ENCODE results near the gene MYO3B.
"Not testable (repeated sequence)": the region's sequence is repeated elsewhere in the genome, so short reads cannot be mapped to it uniquely, and the experiment has no call there.

The MYO3B gene

DNA sequence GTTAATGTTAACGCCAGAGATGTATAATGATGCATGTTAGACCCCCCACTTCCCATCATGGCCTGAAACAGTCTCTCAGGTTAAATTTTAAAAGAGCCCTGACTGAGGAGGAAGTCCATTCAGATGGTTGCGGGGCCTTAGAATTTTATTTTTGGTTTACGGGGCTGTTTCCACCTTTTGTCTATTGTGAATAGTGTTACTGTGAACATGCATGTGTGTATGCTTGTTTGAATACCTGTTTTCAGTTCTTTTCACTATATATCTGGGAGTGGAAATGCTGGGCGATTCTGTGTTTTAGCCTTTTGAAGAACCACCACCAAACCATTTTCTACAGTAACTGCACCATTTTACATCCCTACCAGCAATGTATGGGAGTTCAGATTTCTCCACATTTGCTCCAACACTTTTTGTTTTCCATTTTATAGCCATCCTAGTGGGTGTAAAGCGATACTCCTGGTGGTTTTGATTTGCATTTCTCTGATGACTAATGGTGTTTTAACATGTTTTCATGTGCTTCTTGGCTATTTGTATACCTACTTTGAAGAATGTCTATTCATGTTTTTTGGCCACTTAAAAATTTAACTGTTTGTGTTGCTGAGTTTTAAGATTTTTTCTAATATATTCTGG lies 133.0 kb downstream of the MYO3B start:
- DNase-seq, result no peak

DNA sequence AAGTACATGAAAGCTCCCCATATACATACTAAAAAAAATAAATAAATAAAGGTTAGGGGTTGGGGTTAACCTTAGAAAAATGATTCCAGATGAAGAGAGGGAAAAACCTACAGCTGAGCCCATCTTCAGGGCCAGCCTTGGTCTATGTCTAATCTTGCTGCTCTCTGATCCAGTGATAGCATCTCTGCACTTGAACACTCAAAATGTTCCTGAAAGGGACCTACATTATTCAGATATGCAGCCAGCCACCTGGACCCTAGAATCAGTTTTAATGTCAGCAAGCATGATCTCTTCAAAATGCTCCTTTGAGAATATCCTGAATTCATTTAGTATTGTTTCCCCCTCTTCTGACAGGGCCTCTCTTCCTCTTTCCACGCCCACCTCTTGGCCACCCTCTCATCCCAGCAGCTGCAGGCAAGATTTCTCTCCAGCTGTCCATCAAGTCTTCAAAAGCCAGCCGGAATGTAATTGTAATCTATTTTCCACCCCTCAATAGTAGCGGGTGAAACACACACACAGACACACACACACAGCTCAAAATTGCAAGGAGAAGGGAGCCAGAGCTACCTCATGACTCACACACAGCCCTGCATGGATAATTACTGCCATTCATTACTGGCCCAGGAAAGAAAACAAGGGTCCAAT lies 135.5 kb downstream of the MYO3B start:
- DNase-seq, result no peak

DNA sequence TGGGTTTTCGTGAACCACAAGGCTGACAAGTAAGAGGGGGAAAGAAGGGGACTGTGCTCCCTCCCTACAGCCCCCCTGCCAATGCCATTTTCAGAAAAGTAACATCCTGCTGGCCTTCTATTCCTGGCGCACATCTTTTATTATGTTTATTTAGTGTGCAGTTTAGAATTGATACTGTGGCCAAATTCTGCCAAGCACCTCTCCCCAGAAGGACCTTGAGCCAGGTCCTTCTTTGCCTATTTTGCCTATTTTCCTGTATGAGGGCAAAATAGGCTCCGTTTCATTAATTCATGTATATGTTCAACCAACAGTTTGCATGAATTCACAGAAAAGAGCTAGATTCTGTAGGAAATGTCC lies 136.0 kb downstream of the MYO3B start:
- no peak for DNase-seq

DNA sequence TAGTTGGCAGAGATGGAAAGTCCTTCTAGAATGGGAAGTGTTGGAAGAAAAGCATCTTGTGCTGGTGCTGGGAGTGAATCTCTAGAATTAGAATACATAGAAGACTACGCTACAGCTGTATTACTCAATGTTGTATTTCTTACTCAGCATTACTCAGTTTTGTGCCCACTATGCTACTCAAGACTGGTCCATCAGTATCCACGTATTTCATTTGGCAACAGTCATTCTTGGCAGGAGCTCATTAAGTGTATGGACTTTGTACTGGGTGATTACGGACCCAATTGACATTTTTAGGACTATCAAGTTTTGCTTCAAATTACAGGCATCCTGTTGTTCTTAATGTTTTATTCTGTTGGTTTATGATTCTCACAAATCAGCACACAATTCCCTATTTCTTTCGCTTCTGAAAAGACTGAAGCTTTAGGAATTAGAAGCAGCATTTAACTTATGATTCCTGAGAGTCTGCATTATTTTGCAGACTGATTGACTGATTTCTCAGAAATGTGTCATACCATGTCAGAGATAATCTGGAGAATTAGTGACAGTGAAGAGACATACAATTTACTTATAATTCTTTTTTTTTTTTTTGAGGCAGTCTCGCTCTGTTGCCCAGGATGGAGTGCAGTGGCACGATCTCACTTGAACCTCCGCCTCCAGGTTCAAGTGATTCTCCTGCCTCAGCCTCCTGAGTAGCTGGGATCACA lies 136.9 kb downstream of the MYO3B start:
- no peak for DNase-seq

DNA sequence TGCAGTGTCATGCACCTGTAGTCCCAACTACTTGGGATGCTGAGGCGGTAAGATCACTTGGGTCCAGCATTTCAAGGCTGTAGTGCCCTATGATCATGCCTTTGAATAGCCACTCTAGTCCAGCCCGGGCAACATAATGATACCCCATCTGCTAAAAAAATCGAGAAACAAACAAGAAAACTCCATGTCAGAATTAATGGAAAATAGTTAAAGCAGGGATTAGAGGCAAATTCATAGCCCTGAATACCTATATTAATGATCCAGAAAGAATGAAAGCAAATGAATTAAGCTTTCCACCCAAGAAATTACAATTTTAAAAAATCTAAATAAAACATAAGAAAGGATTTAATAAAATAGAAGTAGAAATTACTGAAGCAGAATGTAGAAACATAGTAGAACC lies 143.0 kb downstream of the MYO3B start:
- DNase-seq, result no peak

DNA sequence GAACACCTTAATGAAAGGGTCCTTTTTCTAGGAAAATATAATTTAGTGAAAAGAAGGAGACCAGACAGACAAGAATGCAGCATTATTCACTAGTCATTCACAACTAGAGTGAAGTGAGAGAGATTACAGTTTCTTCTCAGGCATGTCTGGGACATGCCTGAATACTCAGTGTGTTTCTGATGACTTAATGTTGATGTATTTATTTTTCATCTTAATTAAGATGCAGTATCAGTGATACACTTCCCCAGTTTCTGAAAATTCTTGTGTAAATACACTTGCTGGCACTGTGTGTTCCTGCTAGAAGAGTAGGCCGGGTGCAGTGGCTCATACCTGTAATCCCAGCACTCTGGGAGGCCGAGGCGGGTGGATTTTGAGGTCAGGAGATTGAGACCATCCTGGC lies 143.6 kb downstream of the MYO3B start:
- DNase-seq, result no peak

DNA sequence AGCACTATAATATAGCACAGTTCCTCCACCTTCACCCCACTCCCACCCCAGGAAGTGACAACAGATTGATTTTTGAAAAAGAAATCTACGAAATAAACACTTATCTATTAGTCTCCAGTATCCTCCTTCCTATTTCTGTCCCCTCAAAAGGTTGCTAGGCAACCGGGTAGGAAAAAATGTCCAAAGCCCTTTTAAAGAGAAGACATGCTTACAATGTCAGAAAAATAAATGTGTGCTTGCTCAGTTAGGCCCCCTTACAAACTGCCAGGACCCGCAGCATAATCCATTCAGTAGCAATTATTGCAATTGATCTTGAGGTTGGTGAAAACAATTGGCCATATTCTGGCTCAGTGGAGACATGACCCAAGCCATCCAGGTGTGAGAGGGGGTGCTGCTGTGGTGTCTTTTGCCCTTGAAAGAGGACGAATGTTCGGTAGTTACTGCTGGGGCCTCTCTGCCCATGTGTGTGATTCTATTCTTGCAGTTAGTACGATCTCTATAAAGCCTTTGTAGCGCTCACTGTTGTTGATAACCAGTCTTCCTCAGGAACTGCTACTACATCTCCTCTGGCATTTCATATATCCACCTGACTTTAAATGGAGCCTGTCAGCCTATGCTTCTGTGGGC lies 144.3 kb downstream of the MYO3B start:
- no peak for DNase-seq

DNA sequence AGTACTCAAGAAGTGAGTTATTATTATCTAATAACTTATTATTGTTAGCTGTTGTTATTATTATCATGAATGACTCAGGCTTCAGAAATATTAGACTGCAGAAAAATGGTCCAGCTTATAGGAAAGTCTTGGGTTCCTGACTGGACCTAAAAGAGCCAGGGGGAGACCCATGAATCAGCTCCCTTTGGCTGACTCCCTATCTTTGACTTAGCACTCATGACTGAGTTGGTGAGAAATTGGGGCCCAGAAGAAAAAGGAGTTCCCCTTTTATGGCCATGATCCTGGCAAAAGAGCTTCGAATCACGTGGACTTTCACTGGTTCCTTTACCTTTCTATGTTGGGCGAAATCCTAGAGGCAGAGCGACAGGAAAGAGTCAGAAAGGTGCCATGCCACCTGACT lies 145.8 kb downstream of the MYO3B start:
- DNase-seq, result no peak

DNA sequence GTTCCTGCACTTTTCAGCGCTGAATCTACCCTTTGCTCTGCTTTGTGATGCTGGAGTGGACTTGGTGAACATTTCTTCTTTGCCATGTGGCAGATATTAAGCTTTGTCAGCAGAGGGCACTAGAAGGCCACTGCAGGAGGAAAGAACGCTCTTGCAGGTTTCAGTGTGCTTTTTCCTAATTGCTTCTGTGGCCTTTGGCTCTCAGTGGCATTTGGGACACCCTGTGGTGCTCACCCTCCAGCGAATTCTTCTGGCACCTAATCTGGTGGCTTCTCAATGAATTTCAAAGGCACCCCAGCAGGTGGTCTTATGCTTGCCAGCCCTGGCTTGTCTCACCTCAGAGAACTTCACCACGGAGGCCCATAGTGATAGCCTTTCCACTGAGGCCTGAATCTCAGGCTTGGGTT lies 146.7 kb downstream of the MYO3B start:
- DNase-seq, result peak in 1 of 2 donors; percentile 9

DNA sequence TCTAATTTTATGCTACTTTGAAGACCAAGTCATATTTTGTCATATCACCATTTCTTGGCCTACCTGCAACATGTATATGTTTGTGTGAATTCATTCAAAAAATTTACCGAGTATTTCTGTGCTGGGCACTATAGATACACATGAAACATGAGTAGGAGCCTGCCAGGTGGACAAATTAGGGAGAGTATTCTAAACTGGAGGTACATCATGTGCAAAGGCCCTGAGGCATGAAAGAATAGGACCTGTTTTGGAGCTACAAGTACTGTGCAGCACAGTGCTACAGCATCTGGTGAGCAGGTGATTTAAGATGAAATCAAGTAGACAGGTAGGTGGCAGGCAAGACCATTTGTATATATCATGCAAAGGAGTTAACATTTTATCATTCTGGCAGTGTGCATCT lies 152.9 kb downstream of the MYO3B start:
- no peak for DNase-seq

DNA sequence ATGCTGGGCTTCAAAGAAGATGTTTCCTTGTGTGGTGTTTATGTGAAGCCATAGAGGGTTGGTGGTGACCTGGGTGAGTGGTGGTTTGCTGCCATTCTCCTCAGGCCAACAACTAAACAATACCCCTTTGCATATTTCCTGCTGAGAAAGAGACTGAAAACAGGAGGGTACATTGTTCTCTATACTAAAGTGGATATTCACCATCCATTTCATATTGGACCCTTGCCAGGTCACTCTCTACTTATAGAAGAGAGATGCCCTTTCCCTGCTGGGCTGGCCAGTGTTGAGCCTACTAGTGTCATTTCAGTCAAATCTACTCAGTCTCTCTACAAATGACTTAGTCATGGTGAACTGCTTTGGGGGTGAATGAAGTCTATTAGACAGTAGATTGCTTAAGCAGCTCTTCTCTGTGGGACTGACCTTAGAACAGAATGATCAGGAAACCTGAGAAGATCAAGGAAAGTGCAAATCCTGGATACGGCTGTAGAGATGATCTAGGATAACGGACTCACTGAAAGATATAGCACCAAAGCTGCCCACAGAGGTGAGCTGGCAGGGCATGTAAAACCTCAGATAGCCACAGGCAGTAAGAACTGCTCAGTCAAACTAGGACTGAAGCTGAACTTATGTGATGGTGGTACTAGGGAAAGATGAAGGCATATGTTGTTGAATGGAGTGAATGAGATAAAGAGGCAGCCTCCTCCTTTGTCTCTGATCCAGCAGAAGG lies 154.9 kb downstream of the MYO3B start:
- no peak for DNase-seq

DNA sequence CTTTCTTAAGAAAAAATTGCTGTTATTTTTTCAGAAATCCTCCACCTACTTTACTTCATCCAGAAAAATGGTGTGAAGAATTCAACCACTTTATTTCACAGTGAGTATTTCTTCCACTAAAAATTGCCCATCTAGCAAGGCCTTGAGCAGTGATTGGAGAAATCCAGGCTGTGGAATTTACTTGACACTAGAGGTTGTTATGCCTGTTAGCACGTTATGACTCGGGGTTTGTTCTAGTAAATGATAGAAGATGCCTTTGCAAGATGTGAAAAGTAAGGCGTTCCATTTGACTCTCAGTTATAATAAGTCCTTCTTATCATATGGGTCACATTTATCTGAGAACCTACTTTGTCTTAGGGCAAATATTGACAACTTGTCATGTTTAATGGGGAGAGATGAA lies 157.4 kb downstream of the MYO3B start:
- DNase-seq, result no peak

DNA sequence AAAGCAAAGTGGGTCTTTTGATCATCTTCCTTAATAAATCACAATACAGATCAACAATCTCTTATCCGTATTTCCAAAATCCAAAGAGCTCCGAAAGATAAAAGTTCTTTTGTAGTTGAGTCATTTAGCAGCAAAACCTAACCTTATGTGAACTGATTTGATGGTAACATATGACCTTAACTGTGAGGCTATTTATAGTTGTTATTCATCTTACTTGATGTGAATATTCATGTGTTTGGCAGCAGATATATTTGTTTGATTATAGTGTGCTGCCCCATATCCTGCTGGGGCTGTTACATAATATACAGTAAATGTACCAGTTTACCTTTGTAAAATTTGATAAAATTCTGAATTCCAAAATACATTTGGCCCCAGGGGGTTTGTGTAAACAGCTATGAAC lies 158.5 kb downstream of the MYO3B start:
- no peak for DNase-seq

DNA sequence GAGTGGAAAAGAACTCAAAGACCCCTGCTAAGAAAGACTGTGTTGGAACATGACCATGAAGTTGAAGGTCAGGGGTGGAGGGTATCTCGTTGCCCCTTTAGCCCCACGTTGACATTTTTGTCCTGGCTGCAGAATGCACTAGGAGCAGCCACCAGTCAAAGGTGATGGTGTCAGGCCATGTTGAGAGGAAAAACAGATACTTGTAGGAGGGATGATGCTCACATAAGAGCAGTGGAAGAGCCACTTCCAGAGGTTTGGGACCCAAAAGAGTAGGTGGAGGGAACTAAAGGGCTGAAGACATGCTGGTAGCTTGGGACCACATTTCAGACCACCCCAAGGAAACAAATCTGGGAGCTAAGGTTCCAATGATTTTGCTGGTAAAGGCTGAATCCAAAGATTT lies 159.0 kb downstream of the MYO3B start:
- no peak for DNase-seq

DNA sequence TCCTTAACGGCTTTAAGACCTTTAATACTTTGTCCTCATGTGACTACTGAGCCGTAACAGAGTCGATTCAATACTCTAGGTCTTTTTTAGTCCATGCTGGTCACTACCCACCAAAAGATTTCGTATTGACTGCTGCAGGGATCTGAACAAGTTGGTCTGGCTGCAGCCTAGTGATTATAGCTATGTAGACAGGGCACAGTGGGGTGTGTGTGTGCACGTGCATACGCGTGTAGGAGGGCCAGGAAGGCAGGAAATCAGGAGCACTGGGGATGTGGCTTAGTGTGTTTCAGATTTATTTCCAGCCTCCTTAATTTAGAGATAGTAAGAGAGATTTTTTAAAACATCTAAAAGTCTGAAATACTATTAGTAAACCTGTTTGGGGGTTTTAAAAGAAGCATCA lies 161.4 kb downstream of the MYO3B start:
- DNase-seq, result no peak

DNA sequence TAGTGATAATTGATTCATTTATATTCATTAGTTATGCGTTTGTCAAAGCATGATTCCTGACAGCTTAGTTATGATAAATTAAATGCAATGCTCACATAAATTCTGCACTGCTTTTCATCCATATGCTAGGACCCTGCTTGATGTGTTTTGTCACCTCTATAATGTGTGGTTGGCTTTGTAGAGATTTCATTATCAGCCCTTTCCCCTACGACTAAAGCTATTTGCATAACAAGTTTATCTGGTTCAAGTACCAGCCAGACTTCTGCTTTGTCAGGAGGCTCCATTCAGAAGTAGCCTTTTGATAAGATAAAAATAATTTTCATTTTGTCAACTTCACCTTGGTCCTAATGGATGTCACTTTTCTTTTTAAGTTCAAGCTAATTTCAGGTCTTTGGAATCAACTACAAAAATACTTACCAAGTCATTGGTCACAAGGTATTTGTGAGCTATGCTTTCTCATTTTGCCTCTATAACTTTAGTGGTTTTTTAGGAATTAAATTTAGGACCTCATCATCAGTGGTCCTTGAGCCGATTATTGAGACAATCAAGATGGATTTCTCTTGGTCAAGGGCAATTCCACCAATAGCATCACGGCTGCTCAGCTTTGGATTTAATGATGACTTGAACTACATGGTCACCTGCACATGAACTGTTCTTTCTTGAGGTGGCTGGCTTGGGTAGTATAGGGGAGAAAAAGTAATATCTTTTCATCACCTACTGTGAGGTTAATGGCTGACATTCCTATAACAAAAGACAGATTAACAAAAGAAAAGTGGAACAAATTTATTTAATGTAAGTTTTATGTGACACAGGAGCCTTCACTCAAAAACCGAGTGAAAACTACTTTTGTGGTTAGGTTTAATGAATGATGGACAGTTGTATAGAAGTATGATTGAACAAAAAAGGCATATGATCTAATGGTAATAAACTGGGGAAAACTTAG lies 162.1 kb downstream of the MYO3B start:
- DNase-seq, result no peak

DNA sequence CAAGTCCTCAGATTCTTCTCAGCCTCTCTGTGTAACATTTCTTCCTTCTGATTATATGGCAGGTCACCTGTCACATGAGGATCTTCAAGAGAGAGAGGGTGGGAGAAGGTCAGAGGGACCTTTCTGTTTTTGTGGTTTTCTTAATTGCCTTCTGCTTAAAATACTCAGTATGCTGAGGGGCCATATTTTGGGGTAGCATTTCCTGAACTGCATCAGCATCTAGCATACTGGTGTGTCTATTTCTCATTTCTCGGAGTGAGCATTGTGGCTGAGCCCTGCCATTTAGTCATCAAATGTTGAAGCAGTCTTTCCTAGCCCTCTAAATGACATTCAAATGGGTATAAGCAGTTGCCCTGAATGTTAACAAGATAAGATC lies 162.7 kb downstream of the MYO3B start:
- DNase-seq, result no peak

DNA sequence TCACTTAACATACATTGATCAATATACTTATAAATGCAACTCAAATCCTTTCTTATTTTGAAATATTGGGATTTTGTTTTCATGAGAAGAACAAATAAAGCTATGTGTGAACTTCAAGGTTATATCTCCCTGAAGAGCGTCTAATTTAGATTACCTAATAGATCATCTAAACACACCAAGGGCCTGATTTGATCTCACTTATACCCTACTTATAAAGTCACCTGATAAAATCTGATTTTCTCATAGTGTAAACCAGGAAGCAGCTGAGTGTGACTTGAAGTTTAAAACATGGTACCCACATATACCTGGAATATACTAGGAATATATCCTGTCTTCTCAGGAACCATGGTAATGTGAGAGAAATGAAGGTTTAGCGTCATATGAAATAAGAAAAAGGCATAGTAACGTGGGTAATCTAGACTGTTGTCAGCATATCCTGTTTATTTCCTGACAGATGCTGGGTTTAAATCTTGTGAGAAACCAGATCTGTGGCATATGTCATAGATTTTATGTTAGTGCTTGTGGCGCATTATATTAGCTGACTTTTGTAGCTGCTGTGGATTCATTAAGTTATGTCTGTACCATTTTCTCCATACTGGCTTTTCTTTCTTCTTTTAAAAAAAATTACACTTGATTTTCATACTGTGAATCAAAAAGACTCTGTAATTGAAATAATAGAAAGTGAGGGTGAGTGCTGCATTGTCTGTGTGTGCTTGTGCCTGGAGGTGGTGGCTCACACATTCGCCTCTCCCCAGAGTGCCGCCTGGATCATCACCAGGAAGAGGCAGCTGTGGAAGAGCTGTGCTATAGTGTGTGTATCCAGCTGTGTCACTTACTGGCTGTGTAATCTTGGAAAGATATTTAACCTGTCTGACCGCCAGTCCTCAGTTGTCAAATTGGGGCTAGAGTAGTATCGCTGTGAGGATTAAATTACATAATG lies 164.0 kb downstream of the MYO3B start:
- no peak for DNase-seq

DNA sequence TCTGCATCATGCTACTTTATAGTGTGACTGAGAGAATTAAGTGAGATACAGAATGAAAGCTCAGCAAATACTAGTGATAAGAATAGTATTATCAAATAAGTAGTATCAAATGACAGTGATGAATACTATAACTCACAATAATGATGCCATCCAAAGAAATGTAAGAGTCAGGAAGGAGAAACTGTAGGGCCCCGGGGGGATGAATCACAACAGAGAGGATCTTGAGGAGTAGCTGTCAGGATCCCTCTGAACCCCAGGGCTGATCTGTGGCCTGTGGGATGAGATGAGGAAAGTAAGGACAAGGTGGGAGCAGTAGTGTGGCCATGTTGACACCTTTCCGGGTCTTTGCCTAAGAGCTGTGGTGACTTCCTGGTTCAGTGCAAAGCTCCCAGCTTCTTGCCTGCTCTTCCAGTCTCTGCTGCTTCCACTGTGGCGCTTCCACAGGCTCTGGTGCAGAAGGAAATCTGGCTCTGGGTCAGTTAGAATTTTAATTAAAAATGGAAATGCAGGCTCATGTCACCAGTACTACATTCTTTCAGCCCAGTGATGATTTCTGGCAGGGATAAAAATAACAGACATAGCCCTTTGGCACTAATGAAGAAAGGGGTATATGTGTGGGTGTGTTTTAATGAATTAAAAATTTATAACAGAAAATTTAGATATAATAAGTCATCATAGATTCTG lies 166.9 kb downstream of the MYO3B start:
- no peak for DNase-seq

DNA sequence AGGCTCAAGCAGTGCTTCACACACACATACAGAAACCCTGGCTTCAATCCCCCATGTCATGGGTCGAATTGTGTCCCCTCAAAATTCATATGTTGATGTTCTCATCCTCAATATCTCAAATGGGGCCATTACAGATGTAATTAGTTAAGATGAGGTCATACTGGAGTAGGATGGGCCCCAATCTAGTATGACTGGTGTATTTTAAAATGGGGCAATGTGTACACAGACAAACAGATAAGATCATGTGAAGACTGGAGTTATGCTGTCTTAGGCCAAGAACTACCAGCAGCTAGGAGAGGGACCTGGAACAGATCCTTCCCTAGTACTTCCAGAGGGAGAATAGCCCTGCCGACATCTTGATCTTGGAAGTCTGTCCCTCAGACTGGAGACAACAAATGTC lies 167.7 kb downstream of the MYO3B start:
- DNase-seq, result no peak

DNA sequence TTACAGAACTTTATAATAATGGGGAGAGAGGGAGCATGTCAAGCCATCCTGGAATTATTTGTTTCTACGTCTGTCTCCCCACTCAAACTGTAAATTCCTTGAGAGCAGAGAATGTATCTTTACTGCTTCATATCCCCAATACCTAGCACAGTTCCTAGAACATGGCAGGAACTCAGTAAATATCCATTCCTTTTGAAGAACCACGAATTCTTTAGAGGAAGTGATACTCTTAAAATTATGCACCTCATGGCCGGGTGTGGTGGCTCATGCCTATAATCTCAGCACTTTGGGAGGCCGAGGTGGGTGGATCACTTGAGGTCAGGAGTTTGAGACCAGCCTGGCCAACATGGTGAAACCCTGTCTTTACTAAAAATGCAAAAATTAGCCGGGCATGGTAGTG lies 171.3 kb downstream of the MYO3B start:
- not testable (repeated sequence) for DNase-seq
